Measurements from ENCODE around the gene ATP6AP1.

- TF ChIP-seq CTCF (IDR thresholded peaks at IDR 0.05; ENCODE audit: insufficient read depth, low read length, poor library complexity, severe bottlenecking) (no peak), EZH2phosphoT487 (conservative IDR thresholded peaks at IDR 0.05; ENCODE audit: low read length) (no peak)
Observed at GRCh38 chrX:154437971-154438893, 9.8 kb downstream of the ATP6AP1 start.
